GM19452 (cell line): Measurements from ENCODE around the gene TRIAP1.
"Not testable (repeated sequence)": the region's sequence is repeated elsewhere in the genome, so short reads cannot be mapped to it uniquely, and the experiment has no call there.

Experiments
- ATAC-seq: cut with Tn5 transposase; IDR thresholded peaks from one replicate; pipeline ENCODE4 v1.9.1; 2021; ENCODE audit not compliant: unreplicated experiment

TRIAP1 gene

GRCh38 chr12:120468821-120469449 lies 22.8 kb upstream of the TRIAP1 start:
- peak; percentile 8 for ATAC-seq

- no peak for ATAC-seq
Measured at GRCh38 chr12:120468325-120468820, 22.2 kb upstream of the TRIAP1 start.

DNA sequence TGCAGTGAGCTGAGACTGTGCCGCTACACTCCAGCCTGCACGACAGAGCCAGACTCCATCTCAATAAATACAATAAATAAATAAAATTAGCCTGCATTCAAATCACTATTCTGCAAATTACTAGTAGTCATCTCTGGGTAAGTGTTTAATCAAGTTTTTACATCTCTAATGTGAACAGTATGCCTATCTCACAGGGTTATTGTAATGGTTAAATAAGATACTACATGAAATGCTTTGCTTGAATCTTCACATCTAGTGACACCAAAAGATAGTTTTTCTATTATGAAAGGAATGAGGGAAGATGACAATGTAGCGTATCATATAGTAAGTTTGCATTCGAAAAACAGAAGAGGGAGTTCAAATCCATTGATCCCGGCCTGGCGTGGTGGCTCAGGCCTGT lies 21.3 kb upstream of the TRIAP1 start:
- no peak for ATAC-seq

DNA sequence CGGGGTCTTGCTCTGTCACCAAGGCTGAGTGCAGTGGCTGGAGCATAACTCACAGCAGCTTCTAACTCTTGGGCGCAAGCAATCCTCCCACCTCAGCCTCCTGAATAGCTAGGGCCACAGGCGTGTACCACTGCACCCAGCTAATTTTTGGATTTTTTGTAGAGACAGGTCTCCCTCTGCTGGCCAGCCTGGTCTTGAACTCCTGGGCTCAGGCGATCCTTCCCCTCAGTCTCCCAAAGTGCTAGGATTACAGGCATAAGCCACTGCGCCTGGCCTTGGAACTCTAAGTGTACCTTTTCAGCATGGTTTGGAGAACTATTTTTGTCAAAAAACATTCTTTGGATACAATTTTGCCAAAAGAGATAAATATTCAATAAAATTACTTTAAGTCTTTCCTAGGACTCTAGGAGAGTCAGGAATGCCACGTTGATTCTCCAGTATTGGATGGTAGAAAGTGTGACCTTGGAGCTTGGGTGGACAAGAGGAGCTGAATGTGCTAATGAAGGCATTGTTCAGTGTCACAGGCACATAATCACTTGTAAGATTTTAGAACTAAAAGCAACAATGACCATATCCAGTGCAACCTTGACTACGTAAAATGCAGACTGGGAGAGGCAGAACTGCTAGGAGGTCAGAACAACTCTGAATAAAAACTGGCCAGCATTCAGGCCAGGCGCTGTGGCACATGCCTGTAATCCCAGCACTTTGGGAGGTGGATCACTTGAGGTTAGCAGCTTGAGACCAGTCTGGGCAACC lies 20.6 kb upstream of the TRIAP1 start:
- no peak for ATAC-seq

DNA sequence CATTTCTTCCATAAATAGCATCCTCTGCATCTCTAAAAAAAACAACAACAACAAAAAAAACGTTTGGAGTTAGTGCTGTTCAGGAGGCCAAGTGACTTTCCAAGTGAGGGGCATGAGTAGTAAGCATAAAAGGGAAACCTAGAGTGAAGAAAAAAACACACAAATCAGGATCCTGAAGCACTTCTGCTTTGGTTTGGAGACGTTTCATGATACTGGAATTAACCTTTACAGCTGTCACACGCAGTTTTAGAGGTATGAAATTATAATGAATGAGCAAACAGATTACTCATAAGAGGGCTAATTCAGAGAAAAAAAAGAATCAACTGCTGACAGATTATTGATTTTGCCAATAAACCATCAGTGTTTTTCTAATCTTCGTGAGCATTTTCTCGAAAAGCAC lies 19.6 kb upstream of the TRIAP1 start:
- ATAC-seq: no peak

- ATAC-seq: no peak
Measured at GRCh38 chr12:120463712-120464111, 17.5 kb upstream of the TRIAP1 start.

- no peak for ATAC-seq
Measured at GRCh38 chr12:120462099-120462640, 16.0 kb upstream of the TRIAP1 start.

GRCh38 chr12:120460157-120460556 lies 14.0 kb upstream of the TRIAP1 start:
- ATAC-seq: no peak

- ATAC-seq: no peak
Measured at GRCh38 chr12:120457133-120457532, 10.9 kb upstream of the TRIAP1 start.

DNA sequence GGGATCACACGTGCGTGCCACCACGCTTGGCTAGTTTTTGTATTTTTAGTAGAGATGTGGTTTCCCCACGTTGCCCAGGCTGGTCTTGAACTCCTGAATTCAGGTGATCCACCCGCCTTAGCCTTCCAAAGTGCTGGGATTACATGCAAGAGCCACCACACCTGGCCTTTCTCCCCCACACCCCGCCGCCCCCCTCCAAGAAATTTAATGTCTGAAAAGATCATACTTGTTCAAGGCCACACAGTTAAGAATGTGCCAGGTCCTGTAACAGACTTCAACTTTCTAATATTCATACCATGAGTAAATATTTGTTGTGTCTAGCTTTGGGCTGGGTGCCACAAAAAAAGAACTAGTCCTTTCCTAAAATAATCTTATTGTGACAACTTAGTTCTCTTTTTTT lies 9.1 kb upstream of the TRIAP1 start:
- no peak for ATAC-seq

DNA sequence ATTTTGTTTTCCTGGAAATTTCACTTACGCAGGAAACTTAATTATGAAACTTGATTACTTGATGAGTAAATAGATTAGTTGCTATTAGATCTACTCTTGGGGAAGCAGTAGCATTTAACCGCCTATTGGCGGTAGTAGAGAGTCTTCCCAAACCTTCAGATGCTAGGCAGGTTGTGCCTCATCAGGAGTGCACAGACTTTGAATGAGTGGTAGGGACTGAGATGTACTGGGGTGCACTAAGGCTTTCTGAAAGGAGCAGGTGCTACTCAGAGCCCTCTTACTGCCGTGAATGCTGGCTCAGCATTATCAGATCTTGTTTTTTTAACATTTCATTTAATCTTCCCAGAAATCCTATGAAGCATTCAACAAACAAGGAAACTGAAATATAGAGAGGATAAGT lies 7.8 kb upstream of the TRIAP1 start:
- ATAC-seq: no peak

GRCh38 chr12:120453060-120453750 lies 7.0 kb upstream of the TRIAP1 start:
- ATAC-seq: no peak

DNA sequence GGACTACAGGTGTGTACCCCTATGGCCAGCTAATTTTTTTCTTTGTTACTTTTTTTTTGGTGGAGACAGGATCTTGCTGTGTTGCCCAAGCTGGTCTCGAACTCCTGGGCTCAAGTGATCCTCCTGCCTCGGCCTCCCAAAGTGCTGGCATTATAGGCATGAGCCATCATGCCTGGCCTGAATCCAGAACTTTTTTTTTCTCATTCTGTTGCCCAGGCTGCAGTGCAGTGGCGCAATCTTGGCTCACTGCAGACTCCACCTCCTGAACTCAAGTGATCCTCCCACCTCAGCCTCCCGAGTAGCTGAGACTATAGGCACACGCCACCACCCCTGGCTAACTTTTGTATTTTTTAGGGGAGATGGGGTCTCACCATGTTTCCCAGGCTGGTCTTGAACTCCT lies 6.3 kb upstream of the TRIAP1 start:
- not testable (repeated sequence) for ATAC-seq

DNA sequence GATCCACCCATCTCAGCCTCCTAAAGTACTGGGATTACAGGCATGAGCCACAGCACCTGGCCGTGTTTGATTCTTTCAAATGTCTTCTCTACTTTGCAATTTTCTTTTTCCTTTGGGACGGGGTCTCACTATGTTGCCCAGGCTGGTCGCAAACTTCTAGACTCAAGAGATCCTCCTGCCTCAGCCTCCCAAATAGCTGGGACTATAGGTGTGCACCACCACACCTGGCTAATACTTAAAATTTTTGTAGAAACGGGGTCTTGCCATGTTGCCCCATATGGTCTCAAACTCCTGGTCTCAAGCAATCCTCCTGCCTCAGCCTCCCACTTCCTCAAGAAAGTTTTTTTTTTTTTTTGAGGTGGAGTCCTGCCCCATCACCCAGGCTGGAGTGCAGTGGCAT lies 1.8 kb upstream of the TRIAP1 start:
- ATAC-seq: no peak

- not testable (repeated sequence) for ATAC-seq
Measured at GRCh38 chr12:120446844-120447178, 627 bp upstream of the TRIAP1 start.

GRCh38 chr12:120444676-120445075 lies 1.5 kb downstream of the TRIAP1 start:
- ATAC-seq: no peak

GRCh38 chr12:120439646-120440247 lies 6.4 kb downstream of the TRIAP1 start:
- no peak for ATAC-seq

DNA sequence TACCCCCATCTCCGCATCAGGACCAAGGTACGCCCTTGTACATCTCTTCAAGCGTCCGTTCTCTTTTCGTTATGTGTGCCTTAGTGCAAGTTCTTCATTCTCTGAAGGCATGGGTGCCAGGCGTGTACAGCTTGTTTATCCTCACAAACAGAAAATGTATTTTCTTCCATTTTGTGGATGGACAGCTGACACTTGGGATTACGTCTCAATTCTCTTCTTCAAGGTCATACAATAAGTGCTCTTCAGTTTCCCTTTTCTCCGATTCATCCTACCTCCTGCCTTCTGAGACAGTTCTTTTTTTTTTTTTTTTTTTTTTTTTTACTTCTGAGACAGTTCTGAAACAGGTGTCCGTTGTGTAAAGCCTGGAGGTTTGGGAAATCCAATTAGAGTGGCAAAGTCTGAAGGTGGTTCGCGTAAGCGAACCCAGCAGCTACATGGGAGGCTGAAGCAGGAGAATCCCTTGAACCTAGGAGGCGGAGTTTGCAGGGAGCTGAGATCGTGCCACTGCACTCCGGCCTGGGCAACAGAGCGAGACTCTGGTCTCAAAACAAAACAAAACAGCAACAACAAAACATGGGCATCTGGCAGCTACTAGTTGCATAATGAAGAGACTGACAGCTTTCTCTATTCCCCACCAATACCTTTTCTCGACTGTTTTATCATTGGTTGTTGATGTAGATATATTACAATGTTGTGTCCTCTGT lies 7.5 kb downstream of the TRIAP1 start:
- no peak for ATAC-seq

DNA sequence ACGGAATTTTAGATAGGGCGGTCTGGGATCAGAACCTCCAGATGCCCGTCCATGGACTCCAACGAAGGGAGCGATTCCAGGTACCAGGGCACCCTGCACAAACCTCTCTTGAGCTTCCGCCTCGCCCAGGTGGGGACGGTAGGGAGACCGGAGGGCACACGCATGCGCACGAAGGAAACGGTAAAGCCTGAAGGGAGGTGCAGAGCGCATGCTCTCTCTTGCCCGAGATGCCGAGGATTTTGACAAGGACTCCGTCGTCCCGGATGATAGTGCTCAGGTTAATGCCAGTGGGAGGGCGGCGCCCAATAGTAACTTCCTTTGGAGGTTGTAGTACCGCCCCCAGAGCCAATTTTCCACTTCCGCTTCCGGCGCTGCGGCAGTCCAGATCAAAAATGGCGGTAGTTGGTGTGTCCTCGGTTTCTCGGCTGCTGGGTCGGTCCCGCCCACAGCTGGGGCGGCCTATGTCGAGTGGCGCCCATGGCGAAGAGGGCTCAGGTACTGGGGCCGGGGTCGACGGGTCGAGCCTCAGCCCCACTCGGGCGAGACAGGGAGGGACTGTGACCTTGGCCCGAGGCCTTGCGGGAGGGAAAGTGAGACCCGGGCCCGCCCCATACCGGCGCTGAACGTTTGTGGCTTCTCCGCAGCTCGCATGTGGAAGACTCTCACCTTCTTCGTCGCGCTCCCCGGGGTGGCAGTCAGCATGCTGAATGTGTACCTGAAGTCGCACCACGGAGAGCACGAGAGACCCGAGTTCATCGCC lies 8.3 kb downstream of the TRIAP1 start, which contains the start of gene COX6A1:
TSS of gene COX6A1 (plus strand) at position 379 of the 760 bp plus-strand sequence. CDS start at position 393, 14 bp downstream.
- ATAC-seq: peak; percentile 97
